Stimulated activated CD4-positive, alpha-beta T cell treated with anti-CD3 and anti-CD28 coated beads, Interleukin-12 subunit alpha, Interleukin-12 subunit beta, amount 100 ng/mL, for 4 hours (primary cell): ENCODE results near the gene AADAT.

Experiments used
- DNase-seq: peaks from one replicate; pipeline ENCODE4 v3.0.0-alpha.2; 2020

Gene AADAT

DNA sequence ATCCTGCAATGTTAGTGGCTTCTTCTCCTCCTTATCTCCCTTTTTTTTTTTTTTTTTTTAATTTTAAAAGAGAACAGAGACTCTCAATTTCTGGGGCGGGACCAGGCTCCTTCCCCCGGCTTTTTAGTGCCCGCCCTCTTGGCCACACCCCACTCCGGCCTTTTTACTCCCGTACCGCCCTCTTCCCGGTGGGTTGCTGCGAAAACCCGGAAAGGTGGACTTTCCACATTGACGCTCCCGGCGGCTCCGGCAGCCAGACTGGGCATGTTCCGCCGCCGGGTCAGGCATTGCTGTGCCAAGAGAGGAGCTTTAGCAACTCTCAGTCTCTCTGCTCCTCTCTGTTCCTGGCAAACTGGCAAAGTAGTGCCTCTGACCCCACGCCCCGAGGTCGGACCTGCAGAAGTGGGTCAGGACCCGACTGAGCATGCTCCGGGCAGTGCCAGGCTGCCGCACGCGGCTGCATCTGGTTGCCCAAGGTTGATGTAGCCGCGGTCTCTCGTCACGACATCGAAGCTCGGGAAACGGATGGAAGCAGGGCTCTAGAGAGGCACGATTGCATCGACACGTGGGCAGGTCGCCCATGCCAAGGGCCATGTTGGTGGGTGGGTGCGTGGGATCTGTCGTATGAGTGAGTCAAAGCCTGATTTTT is 62.5 kb downstream of the AADAT start:
- DNase-seq: peak; percentile 92

DNA sequence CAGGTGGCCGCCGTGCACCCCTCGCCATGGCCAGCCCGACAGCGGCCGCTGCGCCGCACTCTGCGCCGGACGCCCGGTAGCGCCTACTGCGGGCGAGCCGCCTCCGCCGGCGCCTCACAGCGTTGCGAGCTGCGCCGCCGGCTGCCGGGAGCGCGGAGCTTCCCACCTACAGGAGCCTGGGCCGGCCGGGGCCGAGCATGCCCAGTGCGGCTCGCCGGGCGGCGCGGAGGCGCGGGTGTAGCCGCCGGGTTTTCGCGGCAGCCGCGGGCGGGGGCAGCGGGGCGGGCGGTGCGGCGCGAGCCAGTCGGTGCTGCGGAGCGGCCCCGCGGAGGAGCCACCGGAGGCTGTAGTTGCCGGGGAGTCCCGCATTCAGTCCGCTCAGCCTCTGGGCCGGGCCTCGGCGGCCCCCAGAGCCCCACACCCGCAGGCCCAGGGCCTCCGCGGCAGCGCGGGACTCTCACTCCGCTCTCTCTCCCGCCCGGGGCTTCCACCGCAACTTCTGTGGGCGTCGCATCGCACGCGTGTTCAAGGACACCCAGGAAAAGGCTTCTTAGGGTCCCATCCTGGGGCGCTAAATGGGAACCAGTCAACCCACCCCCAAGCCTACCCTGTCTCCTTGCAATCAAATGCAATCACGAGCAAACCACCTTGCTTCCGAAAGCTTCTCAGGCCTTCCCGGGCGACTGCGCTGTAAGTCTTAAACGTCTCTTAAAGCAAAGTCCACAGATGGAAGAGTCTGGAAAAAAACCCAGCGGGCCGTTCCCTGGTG is 63.3 kb downstream of the AADAT start, which contains the start of gene MFAP3L:
Gene MFAP3L, minus strand, starts transcription at position 143 of the 769 bp plus-strand sequence. CDS start 20,518 bp downstream, outside the sequence.
- DNase-seq: peak; percentile 81

- peak; percentile 12 for DNase-seq
These were observed 64.1 kb downstream of the AADAT start for GRCh38 chr4:170025523-170026252.

- DNase-seq: no peak
These were observed 67.5 kb downstream of the AADAT start for GRCh38 chr4:170022211-170022610.

- DNase-seq: no peak
These were observed 72.5 kb downstream of the AADAT start for GRCh38 chr4:170017252-170017651.

DNA sequence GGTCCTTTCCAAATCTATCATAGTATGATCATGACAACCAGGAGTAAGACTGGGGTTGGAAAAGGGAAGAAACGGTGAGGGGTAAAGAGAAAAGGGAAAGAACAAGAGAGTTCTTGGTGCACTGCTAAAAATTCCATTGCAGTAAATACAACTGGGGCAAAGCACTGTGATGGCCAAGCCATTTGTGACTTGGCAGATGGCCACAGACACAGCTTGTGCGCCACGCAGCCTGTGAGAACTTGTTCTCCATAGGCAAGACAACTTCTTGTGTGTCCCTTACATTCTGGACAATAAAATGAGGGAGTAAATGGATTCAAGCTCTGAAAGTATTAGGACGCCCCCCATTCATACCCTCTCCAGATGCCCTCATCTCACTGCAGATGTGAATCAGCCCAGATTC is 74.5 kb downstream of the AADAT start:
- DNase-seq: no peak

DNA sequence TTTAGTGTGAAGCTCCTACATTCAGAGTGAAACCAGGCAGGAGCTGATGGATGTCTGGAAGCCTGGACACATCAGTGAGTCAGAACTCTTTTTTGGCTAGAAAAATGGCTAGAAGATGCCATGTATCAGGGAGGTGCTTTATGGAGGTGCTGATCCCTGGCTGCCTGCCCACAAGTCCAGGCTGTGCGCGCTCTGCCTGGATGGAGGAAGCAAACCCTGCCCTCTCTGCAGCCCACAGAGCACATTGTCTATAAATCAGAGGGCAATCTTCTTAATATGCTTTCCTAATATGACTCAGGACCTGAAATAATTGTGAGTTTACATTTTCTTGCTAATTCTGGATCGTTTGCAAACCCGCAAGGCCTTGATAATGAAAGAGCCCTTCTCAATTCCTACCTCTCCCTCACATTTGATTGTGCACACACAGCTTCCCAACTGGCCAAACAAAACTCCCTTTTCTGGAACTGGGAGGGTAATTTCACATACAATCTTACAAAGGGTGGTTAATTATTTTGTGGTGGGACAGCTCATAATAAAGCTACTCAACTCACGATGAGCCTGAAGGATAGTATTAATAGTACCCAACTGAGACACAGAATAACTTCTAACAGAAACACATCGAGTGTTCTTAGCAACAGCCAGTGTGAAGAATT is 75.3 kb downstream of the AADAT start:
- DNase-seq: no peak

GRCh38 chr4:170012629-170012958 is 77.2 kb downstream of the AADAT start:
- no peak for DNase-seq

DNA sequence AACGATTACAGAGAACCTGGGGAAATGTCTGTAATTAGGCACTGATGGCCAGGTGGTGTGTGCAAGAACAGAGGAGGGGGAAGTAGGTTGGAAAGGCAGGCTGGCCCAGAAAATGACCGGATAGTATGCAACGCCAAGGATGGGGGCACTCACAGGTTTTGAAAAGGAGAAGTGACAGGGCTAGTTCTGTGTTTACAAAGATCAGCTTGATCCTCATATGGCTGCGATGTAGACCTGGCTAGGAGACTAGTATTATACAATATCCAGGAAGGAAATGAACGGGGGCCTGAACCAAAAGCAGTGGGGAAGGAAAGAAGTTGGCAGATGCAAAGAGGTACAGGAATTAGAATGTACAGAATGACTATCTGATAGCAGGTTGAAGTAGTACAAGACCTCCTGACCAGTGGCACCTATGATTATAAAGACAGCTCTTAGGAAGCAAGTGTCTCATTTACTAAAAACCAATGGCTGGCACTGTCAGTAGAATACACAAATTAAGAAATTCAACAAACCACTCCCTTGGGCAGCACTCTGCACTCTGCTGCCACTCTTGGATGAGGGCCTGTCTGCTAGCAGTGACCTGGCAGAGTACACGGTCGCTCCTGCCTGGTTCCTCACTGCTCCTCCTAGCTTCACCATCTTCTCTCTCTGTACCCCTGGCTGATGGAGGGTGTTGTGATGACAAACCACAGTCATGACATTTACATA is 77.7 kb downstream of the AADAT start:
- DNase-seq: no peak
